Glomerular visceral epithelial cell (primary cell): ENCODE data around the gene GPR25.

Source experiments
- DNase-seq: peaks from one replicate; pipeline ENCODE4 v3.0.0-alpha.2; 2016; ENCODE audit errors: extremely low spot score

Gene GPR25

GRCh38 chr1:200873116-200873670, 412 bp downstream of the GPR25 start:
- no peak for DNase-seq

GRCh38 chr1:200873671-200874397, 1.1 kb downstream of the GPR25 start:
- DNase-seq, result no peak

- no peak for DNase-seq
Measured at GRCh38 chr1:200874694-200875093, 1.9 kb downstream of the GPR25 start.

- DNase-seq, result no peak
Measured at GRCh38 chr1:200875416-200875815, 2.6 kb downstream of the GPR25 start.

- DNase-seq, result no peak
Measured at GRCh38 chr1:200877010-200877409, 4.2 kb downstream of the GPR25 start.

GRCh38 chr1:200877839-200878551, 5.2 kb downstream of the GPR25 start:
- DNase-seq, result no peak

GRCh38 chr1:200880212-200880611, 7.4 kb downstream of the GPR25 start:
- DNase-seq, result no peak

GRCh38 chr1:200883118-200883517, 10.3 kb downstream of the GPR25 start:
- no peak for DNase-seq

- DNase-seq, result no peak
Measured at GRCh38 chr1:200885623-200886402, 13.0 kb downstream of the GPR25 start.

GRCh38 chr1:200886594-200886993, 13.8 kb downstream of the GPR25 start:
- DNase-seq, result no peak

GRCh38 chr1:200887036-200887435, 14.3 kb downstream of the GPR25 start:
- DNase-seq, result no peak

GRCh38 chr1:200887772-200888348, 15.1 kb downstream of the GPR25 start:
- DNase-seq, result no peak

- peak; percentile 92 for DNase-seq
Measured at GRCh38 chr1:200888349-200888838, 15.6 kb downstream of the GPR25 start.

- DNase-seq, result no peak
Measured at GRCh38 chr1:200889571-200889970, 16.8 kb downstream of the GPR25 start.

- DNase-seq, result no peak
Measured at GRCh38 chr1:200890027-200890426, 17.2 kb downstream of the GPR25 start.

- DNase-seq, result peak; percentile 75
Measured at GRCh38 chr1:200890818-200891773, 18.3 kb downstream of the GPR25 start.

GRCh38 chr1:200891774-200892157, 19.0 kb downstream of the GPR25 start:
- DNase-seq, result peak; percentile 40

GRCh38 chr1:200892546-200892945, 19.8 kb downstream of the GPR25 start:
- DNase-seq, result no peak

GRCh38 chr1:200892958-200893357, 20.2 kb downstream of the GPR25 start:
- DNase-seq, result no peak

- no peak for DNase-seq
Measured at GRCh38 chr1:200893411-200893901, 20.7 kb downstream of the GPR25 start.
